ENCODE data around the gene ABCA8. TPM values are rescaled to one million over a fixed set of nuclear protein-coding genes. Genes with fewer than 3 reads are reported as not detected.

The ABCA8 gene
- total RNA-seq, 2 donors from 2014 or later, result 6.8 to 9.7 TPM

GRCh38 chr17:68886401-68886800, 68.8 kb downstream of the ABCA8 start:
- intact Hi-C loops (cut with DNase I), result no loop called here
- no peak for DNase-seq
- Histone ChIP-seq H3K36me3 (no peaks in the 10 kb centered on the region), H3K27ac (no peak overlapping the region), H3K4me1 (no peaks in the 10 kb centered on the region), H3K9me3 (no peaks in the 10 kb centered on the region), H3K4me3 (no peak overlapping the region), H3K27me3 (no peaks in the 10 kb centered on the region), H3K9ac (ENCODE audit: low read depth in 2 of 2, low read length in 2 of 2) (no peak overlapping the region)
- TF ChIP-seq CTCF (IDR thresholded peaks at IDR 0.05), result no peak

GRCh38 chr17:68884888-68885287, 70.3 kb downstream of the ABCA8 start:
- H3K27ac ChIP-seq, result no peak overlapping the region
- no peak overlapping the region for H3K4me3 ChIP-seq
- H3K9me3 ChIP-seq, result no peaks in the 10 kb centered on the region
- H3K36me3 ChIP-seq, result no peaks in the 10 kb centered on the region
- TF ChIP-seq CTCF (IDR thresholded peaks at IDR 0.05), result no peak
- H3K4me1 ChIP-seq, result no peaks in the 10 kb centered on the region
- H3K27me3 ChIP-seq, result no peaks in the 10 kb centered on the region
- H3K9ac ChIP-seq (ENCODE audit: low read depth in 2 of 2, low read length in 2 of 2), result no peak overlapping the region
- no peak for DNase-seq
- intact Hi-C loops (cut with DNase I), result no loop called here

- no peaks in the 10 kb centered on the region for H3K27me3 ChIP-seq
- no peak overlapping the region for H3K4me3 ChIP-seq
- no peak overlapping the region for H3K9ac ChIP-seq (ENCODE audit: low read depth in 2 of 2, low read length in 2 of 2)
- no peaks in the 10 kb centered on the region for H3K36me3 ChIP-seq
- intact Hi-C loops (cut with DNase I), result no loop called here
- H3K27ac ChIP-seq, result no peak overlapping the region
- H3K9me3 ChIP-seq, result no peaks in the 10 kb centered on the region
- no peak for TF ChIP-seq CTCF (IDR thresholded peaks at IDR 0.05)
- H3K4me1 ChIP-seq, result no peaks in the 10 kb centered on the region
- no peak for DNase-seq
These were observed 76.8 kb downstream of the ABCA8 start for GRCh38 chr17:68878226-68878885.

GRCh38 chr17:68871447-68871846, 83.7 kb downstream of the ABCA8 start:
- Histone ChIP-seq H3K36me3 (no peaks in the 10 kb centered on the region), H3K4me3 (no peak overlapping the region), H3K4me1 (no peaks in the 10 kb centered on the region), H3K27me3 (no peaks in the 10 kb centered on the region), H3K9me3 (no peaks in the 10 kb centered on the region), H3K27ac (no peak overlapping the region), H3K9ac (ENCODE audit: low read depth in 2 of 2, low read length in 2 of 2) (no peak overlapping the region)
- DNase-seq, result no peak
- TF ChIP-seq CTCF (IDR thresholded peaks at IDR 0.05), result no peak
- intact Hi-C loops (cut with DNase I), result no loop called here

GRCh38 chr17:68870976-68871375, 84.2 kb downstream of the ABCA8 start:
- Histone ChIP-seq H3K27ac (no peak overlapping the region), H3K4me1 (no peaks in the 10 kb centered on the region), H3K9ac (ENCODE audit: low read depth in 2 of 2, low read length in 2 of 2) (no peak overlapping the region), H3K9me3 (no peaks in the 10 kb centered on the region), H3K36me3 (no peaks in the 10 kb centered on the region), H3K27me3 (no peaks in the 10 kb centered on the region), H3K4me3 (no peak overlapping the region)
- DNase-seq, result no peak
- intact Hi-C loops (cut with DNase I), result no loop called here
- no peak for TF ChIP-seq CTCF (IDR thresholded peaks at IDR 0.05)
